Activated T-helper 1 cell treated with anti-CD3 and anti-CD28 coated beads, Interleukin-12 subunit alpha, Interleukin-12 subunit beta, Interleukin-2, Interleukin-4 antibody, amounts not matched to agents 30 ng/mL and 10 ng/mL and 1 ng/mL, durations not matched to agents 14 hours and 24 hours and 36 hours (primary cell): ENCODE measurements around the gene POLK. TPM values are rescaled to one million over a fixed set of nuclear protein-coding genes. Genes with fewer than 3 reads are reported as not detected.
"Not testable (repeated sequence)": the region's sequence is repeated elsewhere in the genome, so short reads cannot be mapped to it uniquely, and the experiment has no call there.

Experiments used
- DNase-seq: peaks from one replicate; pipeline ENCODE4 v3.0.0; 2021; ENCODE audit warnings: low spot score
- H3K27ac Mint-ChIP-seq: one replicate; pipeline ENCODE4 v1.8.0; 2021; ENCODE audit warnings: mild to moderate bottlenecking, mixed read lengths
- H3K27me3 Mint-ChIP-seq: one replicate; pipeline ENCODE4 v1.8.0; 2022; ENCODE audit warnings: mild to moderate bottlenecking, moderate library complexity, mixed read lengths; ENCODE audit not compliant: insufficient read depth
- H3K36me3 Mint-ChIP-seq: one replicate; pipeline ENCODE4 v1.8.0; 2021; ENCODE audit warnings: low read depth, mixed read lengths
- H3K4me1 Mint-ChIP-seq: one replicate; pipeline ENCODE4 v1.8.0; 2021; ENCODE audit warnings: low read depth, mixed read lengths
- H3K4me3 Mint-ChIP-seq: one replicate; pipeline ENCODE4 v1.8.0; 2021; ENCODE audit warnings: mild to moderate bottlenecking, moderate library complexity, mixed read lengths
- H3K9me3 Mint-ChIP-seq: one replicate; pipeline ENCODE4 v1.8.0; 2021; ENCODE audit warnings: mixed read lengths
- intact Hi-C: fragments of 100-400 bp; cut with micrococcal nuclease; formaldehyde crosslinking; loops from one replicate; pipeline ENCODE4 v1.15.1; 2024
- total RNA-seq: library from RNA; stranded (reverse); gene quantifications from 2 replicates; pipeline ENCODE4 v1.2.3, GENCODE V29; 2022

POLK gene
- total RNA-seq, 1 donor from 2014 or later = 40.4 TPM

DNA sequence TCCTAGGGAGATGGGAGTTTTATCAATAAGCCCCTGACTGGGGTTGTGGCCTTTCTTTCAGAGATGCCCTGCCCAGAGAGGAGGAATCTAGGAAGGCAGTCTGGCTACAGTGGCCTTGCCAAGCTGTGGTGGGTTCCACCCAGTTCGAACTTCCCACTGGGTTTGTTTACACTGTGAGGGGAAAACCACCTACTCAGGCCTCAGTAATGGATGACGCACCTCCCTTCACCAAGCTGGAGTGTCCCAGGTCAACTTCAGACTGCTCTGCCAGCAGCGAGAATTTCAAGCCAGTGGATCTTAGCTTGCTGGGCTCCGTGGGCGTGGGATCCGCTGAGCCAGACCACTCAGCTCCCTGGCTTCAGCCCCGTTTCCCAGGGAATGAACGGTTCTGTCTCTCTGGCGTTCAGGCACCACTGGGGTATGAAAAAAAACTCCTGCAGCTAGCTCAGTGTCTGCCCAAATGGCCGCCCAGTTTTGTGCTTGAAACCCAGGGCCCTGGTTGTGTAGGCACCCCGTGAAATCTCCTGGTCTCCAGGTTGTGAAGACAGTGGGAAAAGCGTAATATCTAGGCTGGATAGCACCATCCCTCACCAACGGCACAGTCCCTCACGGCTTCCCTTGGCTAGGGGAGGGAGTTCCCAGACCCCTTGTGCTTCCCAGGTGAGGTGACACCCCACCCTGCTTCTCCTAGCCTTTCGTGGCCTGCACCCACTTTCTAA is 54.5 kb downstream of the POLK start:
- H3K9me3 Mint-ChIP-seq = peaks cover 37% of the 10 kb centered on the region
- peak overlapping the region; percentile 81 for H3K27ac Mint-ChIP-seq
- DNase-seq, H3K27me3 Mint-ChIP-seq: not testable (repeated sequence)
- intact Hi-C loops = loop anchor here (1.0 to 5.0 kb wide), 10 partner anchors 103 to 989 kb away; partner anchors contain the start of genes ANKRD31, GCNT4, GFM2 and IQGAP2
- peak overlapping the region; percentile 29 for H3K4me3 Mint-ChIP-seq
- H3K36me3 Mint-ChIP-seq = peaks cover 41% of the 10 kb centered on the region
- H3K4me1 Mint-ChIP-seq = peaks cover 53% of the 10 kb centered on the region

DNA sequence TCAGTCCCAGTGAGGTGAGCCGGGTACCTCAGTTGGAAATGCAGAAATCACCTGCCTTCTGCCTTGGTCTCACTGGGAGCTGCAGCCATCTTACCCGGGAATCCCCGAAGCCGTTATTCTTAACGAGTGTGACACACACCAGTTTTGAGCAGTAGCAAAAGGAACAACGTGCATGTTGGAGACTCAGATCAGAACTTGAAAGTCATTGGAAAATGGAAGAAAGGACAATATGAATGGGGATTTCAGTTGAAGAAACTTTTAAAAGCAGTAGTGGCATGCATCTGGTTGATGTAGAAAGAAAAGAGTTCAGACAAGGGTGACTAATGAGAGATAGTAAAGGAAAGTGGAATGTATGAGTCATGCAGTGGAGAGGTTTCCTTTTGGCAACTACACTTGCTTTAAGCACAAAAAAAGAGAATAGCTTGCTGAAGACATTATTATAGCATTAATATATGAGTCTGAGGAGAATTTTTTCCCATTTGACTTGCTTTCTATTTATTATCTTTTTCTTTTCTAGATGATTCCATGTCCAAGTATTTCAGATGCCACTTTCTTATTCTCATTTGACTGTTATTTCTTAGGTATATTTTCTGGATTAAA is 55.1 kb downstream of the POLK start:
- intact Hi-C loops = loop anchor here (1.0 to 5.0 kb wide), 16 partner anchors 8 to 990 kb away; partner anchors contain the start of genes ANKRD31, CERT1, GCNT4 and GFM2
- peaks cover 53% of the 10 kb centered on the region for H3K4me1 Mint-ChIP-seq
- peaks cover 42% of the 10 kb centered on the region for H3K36me3 Mint-ChIP-seq
- peak overlapping the region; percentile 29 for H3K4me3 Mint-ChIP-seq
- H3K27ac Mint-ChIP-seq = peak overlapping the region; percentile 81
- no peaks in the 10 kb centered on the region for H3K27me3 Mint-ChIP-seq
- peak; percentile 39 for DNase-seq
- H3K9me3 Mint-ChIP-seq = peaks cover 34% of the 10 kb centered on the region

DNA sequence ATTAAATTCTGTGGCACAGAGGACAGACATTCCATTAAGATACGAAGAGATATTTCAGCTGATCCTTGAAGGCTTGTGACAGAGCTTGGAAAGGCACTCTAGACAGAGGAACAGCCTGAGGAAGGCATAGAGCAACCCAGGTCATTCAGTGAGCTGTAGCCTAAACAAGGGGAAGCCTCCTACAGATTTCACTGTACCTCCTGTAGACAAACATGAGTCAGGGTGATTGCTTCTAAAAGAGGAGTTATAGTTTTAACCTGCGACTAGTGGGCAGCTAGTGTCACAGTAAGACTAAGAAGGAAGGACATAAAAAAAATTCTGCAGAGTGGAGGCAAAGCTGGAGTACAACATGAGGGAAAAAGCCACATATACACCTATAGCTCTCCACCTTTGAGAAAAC is 56.0 kb downstream of the POLK start:
- Mint-ChIP-seq H3K4me3 (peak overlapping the region; percentile 73), H3K4me1 (peaks cover 45% of the 10 kb centered on the region), H3K27me3 (no peaks in the 10 kb centered on the region), H3K36me3 (peaks cover 41% of the 10 kb centered on the region), H3K27ac (peak overlapping the region; percentile 81), H3K9me3 (peaks cover 26% of the 10 kb centered on the region)
- intact Hi-C loops = loop anchor here (1.0 to 5.0 kb wide), 14 partner anchors 8 to 990 kb away; partner anchors contain the start of genes ANKRD31, CERT1, GCNT4 and GFM2
- peak; percentile 2 for DNase-seq

- Mint-ChIP-seq H3K4me3 (no peak overlapping the region), H3K36me3 (peaks cover 43% of the 10 kb centered on the region), H3K27ac (peak overlapping the region; percentile 81), H3K4me1 (peaks cover 45% of the 10 kb centered on the region), H3K27me3 (no peaks in the 10 kb centered on the region), H3K9me3 (peaks cover 21% of the 10 kb centered on the region)
- intact Hi-C loops = loop anchor here (5.0 kb wide), 5 partner anchors 331 to 991 kb away; partner anchors contain the start of genes ANKRD31 and GCNT4
- DNase-seq = no peak
These were observed 56.5 kb downstream of the POLK start for GRCh38 chr5:75568202-75568601.

- Mint-ChIP-seq H3K27ac (no peak overlapping the region), H3K27me3 (no peaks in the 10 kb centered on the region), H3K4me3 (no peak overlapping the region), H3K36me3 (peaks cover 31% of the 10 kb centered on the region), H3K4me1 (peaks cover 30% of the 10 kb centered on the region), H3K9me3 (no peaks in the 10 kb centered on the region)
- intact Hi-C loops = no loop called here
- no peak for DNase-seq
These were observed 59.9 kb downstream of the POLK start for GRCh38 chr5:75571547-75571946.

GRCh38 chr5:75574791-75575190 is 63.1 kb downstream of the POLK start:
- Mint-ChIP-seq H3K4me1 (peaks cover 6% of the 10 kb centered on the region), H3K4me3 (no peak overlapping the region), H3K27me3 (no peaks in the 10 kb centered on the region), H3K27ac (peak overlapping the region; percentile 79), H3K9me3 (no peaks in the 10 kb centered on the region), H3K36me3 (peaks cover 30% of the 10 kb centered on the region)
- no peak for DNase-seq
- intact Hi-C loops = loop anchor here (1.0 kb wide), 1 partner anchor 7 kb away; no protein-coding TSS in a partner anchor

GRCh38 chr5:75578280-75578679 is 66.6 kb downstream of the POLK start:
- H3K27me3 Mint-ChIP-seq, H3K27ac Mint-ChIP-seq, DNase-seq, H3K4me3 Mint-ChIP-seq, H3K9me3 Mint-ChIP-seq, intact Hi-C loops: not testable (repeated sequence)
- peaks cover 18% of the 10 kb centered on the region for H3K36me3 Mint-ChIP-seq
- H3K4me1 Mint-ChIP-seq = peaks cover 11% of the 10 kb centered on the region

DNA sequence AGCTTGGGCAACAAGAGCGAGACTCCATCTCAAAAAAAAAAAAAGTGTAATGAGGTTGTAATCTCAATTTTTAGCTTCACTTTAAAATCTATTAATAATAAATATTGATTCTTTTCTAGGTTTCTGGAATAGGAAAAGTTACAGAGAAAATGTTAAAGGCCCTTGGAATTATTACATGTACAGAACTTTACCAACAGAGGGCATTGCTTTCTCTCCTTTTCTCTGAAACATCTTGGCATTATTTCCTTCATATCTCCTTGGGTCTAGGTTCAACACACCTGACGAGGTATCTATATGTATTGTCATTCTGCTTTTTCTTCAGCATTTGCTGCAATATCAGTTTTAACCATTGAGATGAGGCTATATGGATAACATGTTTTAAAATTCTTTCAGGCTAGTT is 73.0 kb downstream of the POLK start:
- Mint-ChIP-seq H3K36me3 (peaks cover 8% of the 10 kb centered on the region), H3K27ac (no peak overlapping the region), H3K9me3 (no peaks in the 10 kb centered on the region), H3K4me1 (peaks cover 5% of the 10 kb centered on the region), H3K4me3 (no peak overlapping the region), H3K27me3 (no peaks in the 10 kb centered on the region)
- intact Hi-C loops = no loop called here
- no peak for DNase-seq

- intact Hi-C loops = no loop called here
- H3K27ac Mint-ChIP-seq = no peak overlapping the region
- H3K9me3 Mint-ChIP-seq = no peaks in the 10 kb centered on the region
- H3K36me3 Mint-ChIP-seq = peaks cover 19% of the 10 kb centered on the region
- DNase-seq = no peak
- no peaks in the 10 kb centered on the region for H3K27me3 Mint-ChIP-seq
- no peaks in the 10 kb centered on the region for H3K4me1 Mint-ChIP-seq
- H3K4me3 Mint-ChIP-seq = no peak overlapping the region
These were observed 77.0 kb downstream of the POLK start for GRCh38 chr5:75588666-75589065.

GRCh38 chr5:75600535-75600934 is 88.8 kb downstream of the POLK start:
- peaks cover 29% of the 10 kb centered on the region for H3K36me3 Mint-ChIP-seq
- no peak overlapping the region for H3K4me3 Mint-ChIP-seq
- peaks cover 29% of the 10 kb centered on the region for H3K4me1 Mint-ChIP-seq
- DNase-seq = no peak
- no peak overlapping the region for H3K27ac Mint-ChIP-seq
- intact Hi-C loops = no loop called here
- no peaks in the 10 kb centered on the region for H3K27me3 Mint-ChIP-seq
- H3K9me3 Mint-ChIP-seq = no peaks in the 10 kb centered on the region

GRCh38 chr5:75601567-75601966 is 89.9 kb downstream of the POLK start:
- peaks cover 29% of the 10 kb centered on the region for H3K36me3 Mint-ChIP-seq

DNA sequence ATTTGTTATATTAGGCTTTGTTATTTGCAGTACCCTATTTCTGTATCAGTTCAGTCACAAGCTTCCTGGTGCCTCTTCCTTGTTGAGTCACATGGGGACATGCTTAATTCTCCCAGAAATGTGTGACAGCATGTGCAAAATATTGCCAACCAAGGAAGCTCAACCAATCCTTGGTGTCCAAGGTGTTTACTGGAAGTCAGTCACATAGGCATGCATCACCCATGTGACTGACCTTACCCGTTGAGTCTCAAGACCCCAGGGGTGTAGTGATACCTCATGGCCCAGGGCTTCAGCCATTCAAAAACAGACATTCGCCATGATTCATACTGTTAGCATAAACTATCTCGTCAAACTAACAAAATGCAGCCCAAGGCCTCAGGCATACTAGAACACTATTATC is 90.3 kb downstream of the POLK start:
- intact Hi-C loops = no loop called here
- H3K4me1 Mint-ChIP-seq = peaks cover 34% of the 10 kb centered on the region
- H3K27me3 Mint-ChIP-seq = no peaks in the 10 kb centered on the region
- H3K27ac Mint-ChIP-seq = no peak overlapping the region
- no peaks in the 10 kb centered on the region for H3K9me3 Mint-ChIP-seq
- DNase-seq = no peak
- H3K4me3 Mint-ChIP-seq = no peak overlapping the region
- peaks cover 25% of the 10 kb centered on the region for H3K36me3 Mint-ChIP-seq

More at GRCh38 chr5:75601567-75601966, 89.9 kb downstream of the POLK start:
- no peak overlapping the region for H3K4me3 Mint-ChIP-seq
- peaks cover 30% of the 10 kb centered on the region for H3K4me1 Mint-ChIP-seq
- no peak for DNase-seq
- intact Hi-C loops = no loop called here
- no peak overlapping the region for H3K27ac Mint-ChIP-seq
- H3K27me3 Mint-ChIP-seq = no peaks in the 10 kb centered on the region
- no peaks in the 10 kb centered on the region for H3K9me3 Mint-ChIP-seq

DNA sequence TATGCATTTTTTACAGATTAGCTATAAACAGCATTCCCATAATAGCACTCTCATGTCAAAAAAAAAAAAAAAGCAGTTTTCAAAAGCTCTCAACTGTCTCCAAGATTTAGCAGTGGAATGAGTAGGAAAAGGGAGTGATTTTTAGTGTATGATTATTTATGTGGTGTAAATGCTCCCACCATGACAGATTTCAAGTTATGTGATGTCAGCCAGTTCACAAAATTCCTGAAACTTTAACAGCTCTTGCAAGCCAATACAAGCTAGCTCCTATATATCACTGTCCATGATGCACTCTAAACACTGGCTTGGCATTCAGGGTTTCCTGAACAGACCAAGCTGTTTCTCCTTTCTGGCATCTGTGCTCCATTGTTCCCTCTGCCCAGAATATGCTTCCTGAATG is 91.7 kb downstream of the POLK start:
- no peak for DNase-seq
- Mint-ChIP-seq H3K27me3 (no peaks in the 10 kb centered on the region), H3K36me3 (peaks cover 23% of the 10 kb centered on the region), H3K4me3 (no peak overlapping the region), H3K4me1 (peaks cover 36% of the 10 kb centered on the region), H3K9me3 (no peaks in the 10 kb centered on the region), H3K27ac (no peak overlapping the region)
- intact Hi-C loops = no loop called here
